H1 (cell line): ENCODE measurements around the gene KRT77. TPM values are rescaled to one million over a fixed set of nuclear protein-coding genes. Genes with fewer than 3 reads are reported as not detected.

ENCODE experiments used
- CTCF ChIA-PET: fragments of 300-600 bp; sonication (Branson Sonifier 250); formaldehyde crosslinking; loops from one replicate; lab custom pipeline; 2021; ENCODE audit not compliant: partially characterized antibody; lab: Charles Lee
- POLR2A ChIA-PET: fragments of 300-600 bp; sonication (Branson Sonifier 250); formaldehyde crosslinking; loops from one replicate; lab custom pipeline; 2021; ENCODE audit warnings: inconsistent platforms; ENCODE audit not compliant: partially characterized antibody; lab: Charles Lee
- DNase-seq, 2 experiments: peaks; one replicate each; pipeline versions ENCODE4 v3.0.0 to v3.0.0-alpha.2; 2010 to 2022; ENCODE audit warnings: low spot score in 2 of 2, low read depth in 1 of 2, mixed read lengths in 1 of 2
- FAIRE-seq: peaks from 2 replicates; lab custom pipeline; 2011; peaks lifted over from hg19 to GRCh38; lab: Jason Lieb, UNC
- H2AFZ ChIP-seq: 2 replicates; pipeline ENCODE4 v1.8.1; 2012; ENCODE audit warnings: low read length, inconsistent platforms
- H2AK5ac ChIP-seq: 2 replicates; pipeline ENCODE4 v1.6.1; 2013; ENCODE audit warnings: low read depth, low read length
- H2BK120ac ChIP-seq: replicated peaks from 2 replicates; pipeline ENCODE3; 2013; ENCODE audit warnings: low read depth, low read length, inconsistent platforms
- H2BK12ac ChIP-seq: 2 replicates; pipeline ENCODE4 v1.6.1; 2013; ENCODE audit warnings: low read depth, low read length
- H2BK15ac ChIP-seq: 2 replicates; pipeline ENCODE4 v1.6.1; 2013; ENCODE audit warnings: low read length
- H2BK20ac ChIP-seq: 2 replicates; pipeline ENCODE4 v1.6.1; 2013; ENCODE audit warnings: low read length
- H2BK5ac ChIP-seq: 2 replicates; pipeline ENCODE4 v1.6.1; 2013; ENCODE audit warnings: low read depth, low read length
- H3K14ac ChIP-seq: 2 replicates; pipeline ENCODE4 v1.6.1; 2013; ENCODE audit warnings: inconsistent platforms; ENCODE audit not compliant: insufficient read length
- H3K18ac ChIP-seq: 2 replicates; pipeline ENCODE4 v1.6.1; 2013; ENCODE audit warnings: low read length; ENCODE audit errors: extremely low read depth
- H3K23ac ChIP-seq: 2 replicates; pipeline ENCODE4 v1.6.1; 2013; ENCODE audit warnings: inconsistent platforms; ENCODE audit not compliant: insufficient read length
- H3K23me2 ChIP-seq: 2 replicates; pipeline ENCODE4 v1.6.1; 2013; ENCODE audit warnings: low read depth, low read length
- H3K27ac ChIP-seq: 2 replicates; pipeline ENCODE4 v1.6.1; 2011; ENCODE audit warnings: low read depth, low read length, inconsistent platforms
- H3K27me3 ChIP-seq, 4 experiments: replicated peaks in 1 of 4; 1 replicate in 1 of 4; 2 replicates in 3 of 4; pipeline versions ENCODE4 v1.6.1 to v1.8.1; 2011 to 2013; ENCODE audit warnings: low read length in 3 of 4, mild to moderate bottlenecking in 3 of 4, inconsistent platforms in 2 of 4, mixed read lengths in 2 of 4, moderate library complexity in 1 of 4; ENCODE audit not compliant: control insufficient read depth in 3 of 4, insufficient read depth in 3 of 4; ENCODE audit errors: extremely low read depth in 1 of 4
- H3K36me3 ChIP-seq, 4 experiments: 2 replicates each; pipeline versions ENCODE4 v1.6.1 to v1.8.1; 2011 to 2013; ENCODE audit warnings: mild to moderate bottlenecking in 4 of 4, low read length in 3 of 4, moderate library complexity in 2 of 4, control low read depth in 1 of 4, inconsistent platforms in 1 of 4; ENCODE audit not compliant: insufficient read depth in 4 of 4, control insufficient read depth in 2 of 4
- H3K4ac ChIP-seq: replicated peaks from 2 replicates; pipeline ENCODE3; 2013; ENCODE audit warnings: low read length, low read depth, mixed read lengths, inconsistent platforms; ENCODE audit not compliant: insufficient read length
- H3K4me1 ChIP-seq, 4 experiments: replicated peaks in 1 of 4; 1 replicate in 1 of 4; 2 replicates in 3 of 4; pipeline versions ENCODE4 v1.6.1 to v1.8.1; 2011 to 2013; ENCODE audit warnings: low read length in 3 of 4, inconsistent platforms in 2 of 4, mixed read lengths in 1 of 4; ENCODE audit not compliant: insufficient read depth in 4 of 4, control insufficient read depth in 3 of 4
- H3K4me2 ChIP-seq, 2 experiments: 2 replicates each; pipeline versions ENCODE4 v1.6.1 to v1.8.1; 2011 to 2013; ENCODE audit warnings: low read depth in 2 of 2, low read length in 2 of 2, control low read depth in 1 of 2, inconsistent platforms in 1 of 2, mild to moderate bottlenecking in 1 of 2; ENCODE audit not compliant: insufficient read depth in 1 of 2
- H3K4me3 ChIP-seq, 4 experiments: fragments of 200-600, 300-600 bp in 1 of 4; sonication (generic), shearing (Covaris generic), sonication (Bioruptor Twin) in 1 of 4; 2 replicates each; pipeline versions ENCODE4 v1.5.1 to v1.8.1; 2011 to 2016; ENCODE audit warnings: low read length in 4 of 4, low read depth in 3 of 4, control low read depth in 2 of 4, inconsistent platforms in 2 of 4, mild to moderate bottlenecking in 2 of 4, mixed read lengths in 1 of 4, moderate library complexity in 1 of 4; ENCODE audit not compliant: insufficient read depth in 2 of 4; ENCODE audit errors: extremely low read depth in 1 of 4
- H3K56ac ChIP-seq: replicated peaks from 2 replicates; pipeline ENCODE3; 2013; ENCODE audit warnings: low read depth, mild to moderate bottlenecking, mixed read lengths, low read length, inconsistent platforms; ENCODE audit not compliant: insufficient read length
- H3K79me1 ChIP-seq: 2 replicates; pipeline ENCODE4 v1.6.1; 2013; ENCODE audit warnings: low read depth, low read length, control low read depth
- H3K79me2 ChIP-seq, 2 experiments: 2 replicates each; pipeline versions ENCODE4 v1.6.1 to v1.8.1; 2012 to 2013; ENCODE audit warnings: low read length in 2 of 2, mild to moderate bottlenecking in 2 of 2, inconsistent platforms in 1 of 2; ENCODE audit not compliant: insufficient read depth in 2 of 2, control insufficient read depth in 1 of 2
- H3K9ac ChIP-seq, 4 experiments: replicated peaks in 1 of 4; 1 replicate in 1 of 4; 2 replicates in 3 of 4; pipeline versions ENCODE4 v1.6.1 to v1.8.1; 2011 to 2013; ENCODE audit warnings: low read depth in 3 of 4, low read length in 3 of 4, control low read depth in 2 of 4, mild to moderate bottlenecking in 2 of 4, moderate library complexity in 2 of 4, inconsistent platforms in 1 of 4; ENCODE audit errors: extremely low read depth in 1 of 4
- H3K9me3 ChIP-seq, 2 experiments: 2 replicates each; pipeline versions ENCODE4 v1.6.1 to v1.8.1; 2012 to 2013; ENCODE audit warnings: mild to moderate bottlenecking in 2 of 2, moderate library complexity in 2 of 2, control low read depth in 1 of 2, inconsistent platforms in 1 of 2, low read depth in 1 of 2, low read length in 1 of 2, mixed read lengths in 1 of 2; ENCODE audit not compliant: insufficient read depth in 2 of 2
- H4K20me1 ChIP-seq, 2 experiments: replicated peaks in 1 of 2; 2 replicates each; pipeline versions ENCODE3 to v1.8.1; 2011 to 2013; ENCODE audit warnings: inconsistent platforms in 2 of 2, low read length in 2 of 2, mild to moderate bottlenecking in 1 of 2; ENCODE audit not compliant: insufficient read depth in 2 of 2, control insufficient read depth in 1 of 2
- H4K5ac ChIP-seq: 2 replicates; pipeline ENCODE4 v1.6.1; 2013; ENCODE audit warnings: low read length, low read depth, mixed read lengths, inconsistent platforms; ENCODE audit not compliant: insufficient read length
- H4K8ac ChIP-seq: 2 replicates; pipeline ENCODE4 v1.8.0; 2013; ENCODE audit warnings: mild to moderate bottlenecking, moderate library complexity, low read length, inconsistent platforms; ENCODE audit not compliant: insufficient read depth; ENCODE audit errors: extremely low read depth
- H4K91ac ChIP-seq: replicated peaks from 2 replicates; pipeline ENCODE3; 2013; ENCODE audit warnings: low read length, mixed read lengths, inconsistent platforms; ENCODE audit not compliant: insufficient read length
- CBX5 ChIP-seq: fragments of 300-800, 300-1000 bp; sonication (generic); IDR thresholded peaks from 2 replicates; pipeline ENCODE4 v1.7.1; 2016; ENCODE audit warnings: antibody characterized with exemption, low read length, low read depth
- CBX8 ChIP-seq: fragments of 300-800, 300-1000 bp; sonication (generic); IDR thresholded peaks from 2 replicates; pipeline ENCODE4 v1.7.1; 2016; ENCODE audit warnings: low read depth, low read length, borderline replicate concordance
- FOSL1 ChIP-seq: IDR thresholded peaks from 2 replicates; pipeline ENCODE4 v1.6.1; 2011; ENCODE audit warnings: mild to moderate bottlenecking, low read depth, low read length, moderate library complexity; ENCODE audit not compliant: insufficient read depth
- KDM4A ChIP-seq: IDR thresholded peaks from one replicate; pipeline ENCODE4 v1.7.1; 2012; ENCODE audit warnings: low read depth, mild to moderate bottlenecking, moderate library complexity, low read length, inconsistent platforms; ENCODE audit not compliant: severe bottlenecking
- RXRA ChIP-seq: IDR thresholded peaks from 2 replicates; pipeline ENCODE4 v1.6.1; 2011; ENCODE audit warnings: low read depth, mild to moderate bottlenecking, low read length, moderate library complexity; ENCODE audit not compliant: insufficient read depth
- USF2 ChIP-seq: IDR thresholded peaks from 2 replicates; pipeline ENCODE4 v1.6.1; 2011; ENCODE audit warnings: low read length, improper control_type of control experiment
- WGBS, 2 experiments: shearing (Covaris generic) in 1 of 2; methylation state at CpG; one replicate each; pipeline versions ENCODE4 v1.1.6 to v1.1.7; 2013 to 2015; ENCODE audit warnings: low lambda C conversion rate in 2 of 2, mixed read lengths in 2 of 2, inconsistent platforms in 1 of 2, low coverage in 1 of 2, missing lambda C conversion rate in 1 of 2; ENCODE audit not compliant: insufficient replicate concordance in 2 of 2, insufficient coverage in 1 of 2, insufficient read length in 1 of 2; ENCODE audit errors: extremely low coverage in 1 of 2, missing lambda C conversion rate in 1 of 2; 5-methylcytosine and 5-hydroxymethylcytosine counted together
- polyA plus RNA-seq, 7 experiments: library from polyadenylated mRNA; depleted of rRNA in 3 of 7; stranded (reverse) in 5 of 7; unstranded in 2 of 7; fragments of >200 nt in 5 of 7; fragments of 200-250 nt in 2 of 7; gene quantifications; 1 replicate in 5 of 7; 2 replicates in 1 of 7; 4 replicates in 1 of 7; pipeline versions ENCODE4 v1.2.1 to v1.2.3, GENCODE V29; 2011 to 2013; ENCODE audit warnings: missing spikeins in 2 of 7, mixed read lengths in 2 of 7
- total RNA-seq: library from RNA; stranded (reverse); fragmentation: NEBNext Ultra II Directional; extraction: Animal tissue kit (Norgen Biotek cat#: 25700); gene quantifications from 2 replicates; pipeline ENCODE4 v1.2.1, GENCODE V29; 2021

KRT77 gene
- total and polyA plus RNA-seq, 2 of the 8 experiments (the other 6 are each of a cell fraction or from before 2014, with no cell fraction given) = 0.02 TPM; not detected in 1

- Histone ChIP-seq H3K4me2 (no peak overlapping the region), H2BK120ac (no peak overlapping the region), H3K79me1 (no peaks in the 10 kb centered on the region), H2AK5ac (no peak overlapping the region), H2AFZ (no peak overlapping the region), H3K36me3 (no peaks in the 10 kb centered on the region), H4K8ac (no peak overlapping the region), H3K27ac (no peak overlapping the region), H2BK12ac (no peak overlapping the region), H3K23ac (no peak overlapping the region), H3K14ac (no peak overlapping the region), H3K9ac (no peak overlapping the region), H2BK20ac (no peak overlapping the region), H4K5ac (no peak overlapping the region), H3K4me1 (no peaks in the 10 kb centered on the region), H3K79me2 (no peaks in the 10 kb centered on the region), H3K9me3 (no peaks in the 10 kb centered on the region), H4K20me1 (no peaks in the 10 kb centered on the region), H2BK5ac (no peak overlapping the region), H4K91ac (no peak overlapping the region), H3K27me3 (no peaks in the 10 kb centered on the region), H3K4ac (no peak overlapping the region), H2BK15ac (no peak overlapping the region), H3K56ac (no peak overlapping the region), H3K18ac (no peak overlapping the region), H3K4me3 (no peak overlapping the region), H3K23me2 (no peaks in the 10 kb centered on the region; the same call in none of the 2 replicates)
- POLR2A ChIA-PET = no interaction called here
- CTCF ChIA-PET = interaction anchor here (1.2 to 4.3 kb wide), 4 partner anchors 11 to 208 kb away, joined by 3 to 16 read pairs (median 4); no protein-coding TSS in a partner anchor
- WGBS, 2 experiments = 80% methylated on average over 5 of the region's 5 CpGs; no CpG with 5 or more reads in 1 of the 2 experiments
- FAIRE-seq (no peak), DNase-seq (no peak)
- no peak for TF ChIP-seq KDM4A
- no peak for TF ChIP-seq CBX5
- no peak for TF ChIP-seq USF2
- no peak for TF ChIP-seq RXRA
- no peak for TF ChIP-seq FOSL1
- no peak for TF ChIP-seq CBX8
These were observed 26.2 kb downstream of the KRT77 start for GRCh38 chr12:52677126-52677525.
